NCI-H2196 (cell line): ENCODE data around the gene IL21R.
A peak's percentile ranks its signal among the peaks of the same experiment; 100 is the strongest.
"Not testable (repeated sequence)": the region's sequence is repeated elsewhere in the genome, so short reads cannot be mapped to it uniquely, and the experiment has no call there.

Source experiments
- DNase-seq: peaks from one replicate; lab custom pipeline; 2025; ENCODE audit not compliant: unreplicated experiment; lab: John Stamatoyannopoulos, UW

The IL21R gene

DNA sequence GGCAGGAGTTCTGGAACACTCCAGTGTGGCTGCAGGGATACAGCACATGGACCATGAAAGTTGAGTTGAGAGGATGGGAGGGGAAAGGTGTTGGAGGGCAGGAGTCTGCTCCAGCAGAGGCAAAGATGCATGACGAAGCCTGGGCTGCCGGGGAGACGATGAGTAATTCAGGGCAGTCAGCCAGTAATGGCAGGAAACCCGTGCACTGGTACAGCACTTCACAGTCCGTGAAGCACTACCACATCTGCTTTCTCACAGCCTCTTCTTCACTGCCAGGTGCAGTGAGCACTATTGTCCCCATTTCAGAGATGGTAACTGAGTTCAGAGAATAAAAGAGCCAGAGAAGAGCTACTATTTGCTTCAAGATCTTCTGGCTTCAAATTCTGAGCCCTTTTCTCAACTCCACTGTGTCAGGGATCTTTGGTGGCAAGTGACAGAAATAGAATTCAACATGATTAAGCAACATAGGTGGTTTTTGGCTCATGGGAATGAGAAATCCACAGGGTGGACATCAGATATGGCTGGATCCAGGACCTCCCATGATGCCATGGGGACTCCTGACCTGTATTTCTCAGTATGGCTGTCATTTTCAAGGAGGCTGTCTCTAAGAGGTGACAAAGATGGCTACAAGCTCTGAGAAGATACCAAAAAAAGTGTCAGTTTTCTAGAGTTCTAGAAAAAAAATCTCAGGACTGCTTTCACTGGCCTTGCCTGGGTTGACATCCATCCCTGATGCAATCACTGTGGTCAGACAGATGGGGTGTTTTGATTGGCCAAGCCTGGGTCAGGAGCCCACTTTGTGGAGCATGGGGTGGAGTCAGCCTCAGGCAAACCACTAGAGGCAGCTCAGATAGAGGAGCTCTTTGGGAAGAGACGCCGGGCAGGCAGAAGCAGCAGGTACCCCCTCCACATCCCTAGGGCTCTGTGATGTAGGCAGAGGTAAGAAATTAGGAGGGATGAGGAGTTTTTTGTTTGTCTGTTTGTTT, 24.7 kb downstream of the IL21R start:
- peak; percentile 79 for DNase-seq

DNA sequence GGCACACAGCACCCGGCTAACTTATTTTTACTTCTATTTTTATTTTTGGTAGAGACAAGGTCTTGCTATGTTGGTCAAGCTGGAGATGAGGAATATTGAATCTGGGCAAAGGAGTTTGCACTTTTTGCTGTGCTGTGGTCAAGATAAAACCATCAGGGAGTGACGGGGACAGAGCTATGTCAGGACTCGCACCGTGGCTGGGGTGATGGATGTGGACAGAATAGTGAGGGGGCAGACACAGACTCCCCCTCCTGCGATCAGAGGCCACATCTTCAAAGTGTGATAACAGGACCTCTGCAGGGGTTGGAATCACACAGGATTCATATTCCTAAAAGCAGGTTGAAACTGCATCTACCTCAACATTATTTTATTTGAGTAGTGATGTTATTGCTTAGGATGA, 25.6 kb downstream of the IL21R start:
- DNase-seq, result no peak

DNA sequence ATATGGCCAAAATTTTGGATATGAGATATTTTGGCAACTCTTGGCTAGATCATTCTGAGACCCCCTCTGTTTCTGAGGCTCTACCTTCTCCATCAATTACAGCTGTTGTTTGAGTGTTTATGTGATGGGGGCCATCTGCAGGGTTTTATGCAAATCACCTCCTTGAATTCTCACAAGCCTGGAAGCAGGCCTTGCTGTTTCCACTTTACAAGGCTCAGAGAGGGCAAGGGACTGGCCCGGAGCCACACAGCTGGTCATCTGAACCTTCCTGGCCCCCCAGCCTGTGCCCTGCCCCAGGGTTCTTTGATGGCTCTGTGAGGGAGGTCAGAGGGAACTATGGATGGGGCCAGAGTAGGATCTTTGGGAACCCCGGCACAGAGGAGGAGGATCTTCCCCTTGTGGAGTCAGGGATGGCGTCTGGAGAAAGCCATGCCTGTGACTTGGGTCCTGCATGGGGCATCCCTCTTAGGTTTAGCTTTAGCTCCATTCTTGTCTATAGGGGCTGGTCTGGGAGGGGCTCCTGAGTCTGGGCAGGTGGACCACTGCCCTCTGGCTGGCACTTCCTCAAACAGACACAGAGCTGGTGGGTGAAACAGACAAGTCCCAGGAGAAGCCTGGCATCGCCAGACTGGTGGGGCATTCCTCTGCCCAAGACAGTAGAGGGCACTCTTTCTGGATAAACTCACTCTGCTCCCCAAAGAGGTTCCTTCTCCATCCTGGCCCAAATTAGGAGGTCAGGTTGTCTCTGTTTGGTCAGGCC, 26.2 kb downstream of the IL21R start:
- DNase-seq, result no peak

DNA sequence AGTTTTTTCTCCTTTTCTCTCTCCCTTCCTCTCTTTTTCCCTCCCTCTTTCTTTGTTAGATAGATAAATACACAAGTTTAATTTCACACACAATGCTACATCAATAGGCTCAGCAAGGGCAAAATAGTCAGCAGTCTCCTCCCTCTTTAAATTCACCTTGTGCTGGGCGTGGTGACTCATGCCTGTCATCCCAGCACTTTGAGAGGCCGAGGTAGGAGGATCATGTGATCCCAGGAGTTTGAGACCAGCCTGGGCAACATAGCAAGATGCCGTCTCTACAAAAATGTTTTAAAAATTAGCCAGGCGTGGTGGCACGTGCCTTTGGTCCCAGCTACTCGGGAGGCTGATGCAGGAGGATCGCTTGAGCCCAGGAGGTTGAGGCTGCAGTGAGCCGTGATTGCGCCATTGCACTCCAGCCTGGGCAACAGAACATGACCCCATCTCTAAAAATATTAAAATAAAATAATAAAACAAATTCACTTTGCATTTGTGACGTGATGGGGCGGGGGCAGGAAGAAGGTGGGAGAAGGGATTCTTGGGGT, 27.4 kb downstream of the IL21R start:
- no peak for DNase-seq

DNA sequence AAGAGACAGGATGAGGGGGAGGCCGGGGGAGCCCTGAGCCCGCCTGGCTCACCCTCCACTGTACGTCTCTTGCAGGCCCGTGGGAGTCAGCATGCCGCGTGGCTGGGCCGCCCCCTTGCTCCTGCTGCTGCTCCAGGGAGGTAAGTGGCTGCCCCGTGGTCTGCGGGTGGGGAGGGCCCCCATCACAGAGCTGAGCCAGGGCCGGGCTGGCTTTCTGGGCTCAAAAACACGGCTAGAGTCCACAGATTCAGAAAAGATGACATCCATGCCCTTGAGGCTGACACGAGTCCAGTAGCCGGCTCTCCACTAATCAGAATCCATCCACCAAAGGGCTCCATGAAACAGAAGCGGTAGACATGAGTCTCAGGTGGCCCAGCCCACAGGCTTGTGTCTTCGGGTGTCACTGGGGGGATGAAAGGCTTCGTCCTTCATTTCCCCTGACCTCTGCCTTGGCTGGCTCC, 28.0 kb downstream of the IL21R start:
- DNase-seq, result no peak

DNA sequence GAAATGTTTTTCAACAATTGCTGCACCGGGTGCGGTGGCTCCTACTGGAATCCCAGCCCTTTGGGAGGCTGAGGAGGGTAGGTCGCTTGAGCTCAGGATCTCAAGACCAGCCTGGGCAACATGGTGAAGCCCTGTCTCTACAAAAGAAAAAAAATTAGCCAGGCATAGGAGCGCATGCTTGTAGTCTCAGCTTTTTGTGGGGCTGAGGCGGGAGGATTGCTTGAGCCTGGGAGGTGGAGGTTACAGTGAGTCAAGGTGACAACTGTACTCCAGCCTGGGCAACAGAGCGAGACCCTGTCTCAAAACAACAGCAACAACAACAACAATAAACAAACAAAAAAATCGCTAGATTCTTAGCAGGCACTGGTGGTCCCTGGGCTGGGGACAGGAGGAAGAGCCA, 28.5 kb downstream of the IL21R start:
- DNase-seq, result no peak

DNA sequence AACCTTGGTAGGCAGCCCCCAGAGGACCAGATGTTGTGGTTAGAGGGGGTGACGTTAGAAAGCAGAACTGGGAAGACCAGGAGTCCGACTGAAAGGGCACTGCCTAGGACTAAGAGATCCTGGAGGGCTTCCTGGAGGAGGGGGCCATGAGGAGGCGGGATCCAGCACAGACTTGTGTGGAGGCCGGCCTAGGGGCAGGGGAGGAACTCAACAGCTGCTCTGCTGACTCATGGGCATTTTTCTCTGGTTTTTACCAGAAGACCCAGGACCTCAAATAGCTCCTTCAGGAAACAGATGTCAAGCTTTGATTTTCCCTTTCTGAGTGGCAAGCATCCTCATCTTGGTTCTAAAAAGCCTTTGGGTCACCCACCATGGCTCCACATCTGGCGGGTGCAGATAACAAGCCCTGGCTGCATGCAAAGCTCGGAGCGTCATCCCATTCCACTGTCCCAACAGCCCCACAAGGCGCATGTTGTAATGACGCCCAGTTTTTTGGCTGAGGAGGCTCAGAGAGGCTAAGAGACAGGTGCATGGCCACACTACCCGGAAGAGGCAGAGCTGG, 29.0 kb downstream of the IL21R start:
- DNase-seq, result no peak

DNA sequence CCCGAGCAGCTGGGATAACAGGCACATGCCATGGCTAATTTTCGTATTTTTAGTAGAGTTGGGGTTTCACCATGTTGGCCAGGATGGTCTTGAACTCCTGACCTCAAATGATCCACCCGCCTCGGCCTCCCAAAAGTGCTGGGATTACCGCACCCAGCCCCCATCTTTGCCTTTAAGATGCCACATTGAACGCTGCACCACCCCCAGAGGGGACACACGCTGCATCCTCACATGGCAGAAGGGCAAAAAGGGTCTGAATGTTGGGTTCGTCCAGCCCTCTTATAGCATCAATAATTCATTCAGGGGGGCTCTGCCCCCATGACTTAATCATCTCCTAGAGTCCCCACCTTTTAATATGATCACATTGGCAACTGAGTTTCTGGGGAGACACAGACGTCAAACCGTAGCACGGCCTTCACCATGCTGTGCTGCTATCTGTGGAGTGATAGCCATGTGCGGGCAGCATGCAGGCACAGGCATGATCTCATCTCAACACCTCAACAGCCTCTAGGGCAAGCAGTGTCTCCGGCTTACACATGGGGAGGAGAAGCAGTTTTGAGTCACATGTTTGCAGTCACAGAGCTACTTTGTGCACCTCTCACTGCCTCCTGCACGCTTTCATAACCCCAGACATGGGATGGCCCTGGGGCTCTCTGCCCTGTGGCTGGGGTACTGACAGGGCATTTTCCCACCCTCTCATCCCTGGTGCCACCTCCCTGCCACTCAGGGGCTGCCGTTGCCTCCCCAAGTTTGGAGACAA, 30.0 kb downstream of the IL21R start:
- no peak for DNase-seq

DNA sequence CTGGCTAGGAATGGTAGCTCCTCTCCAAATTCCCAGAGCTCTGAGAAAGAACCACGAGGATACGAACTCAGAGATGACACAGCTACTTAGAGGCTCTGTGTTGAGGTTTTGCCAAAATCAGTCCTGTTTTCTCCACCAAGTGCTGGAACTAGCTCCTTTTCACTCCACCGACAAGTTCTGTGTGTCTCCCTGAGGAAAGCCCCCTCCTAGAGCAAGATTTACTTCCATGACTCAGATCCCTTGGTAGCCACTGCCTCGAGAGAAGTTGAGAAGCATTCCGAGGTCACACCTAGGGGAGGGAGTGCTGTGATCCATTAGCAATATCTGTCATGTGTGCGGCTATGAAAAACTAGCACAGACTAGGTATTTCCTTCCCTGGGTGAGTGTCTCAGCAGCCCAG, 30.6 kb downstream of the IL21R start:
- DNase-seq, result no peak

DNA sequence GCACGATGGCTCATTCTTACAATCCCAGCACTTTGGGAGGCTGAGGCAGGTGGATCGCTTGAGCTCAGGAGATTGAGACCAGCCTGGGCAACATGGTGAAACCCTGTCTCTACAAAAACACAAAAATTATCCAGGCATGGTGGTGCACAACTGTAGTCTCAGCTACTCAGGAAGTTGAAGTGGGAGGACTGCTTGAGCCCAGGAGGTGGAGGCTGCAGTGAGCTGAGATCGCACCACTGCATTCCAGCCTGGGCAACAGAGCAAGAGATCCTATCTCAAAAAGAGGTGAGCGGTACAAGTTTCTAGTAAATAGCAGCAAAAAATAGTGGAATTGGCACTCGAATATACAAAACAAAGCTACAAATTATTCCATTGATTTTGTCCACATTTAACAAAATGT, 31.2 kb downstream of the IL21R start:
- DNase-seq, result not testable (repeated sequence)

DNA sequence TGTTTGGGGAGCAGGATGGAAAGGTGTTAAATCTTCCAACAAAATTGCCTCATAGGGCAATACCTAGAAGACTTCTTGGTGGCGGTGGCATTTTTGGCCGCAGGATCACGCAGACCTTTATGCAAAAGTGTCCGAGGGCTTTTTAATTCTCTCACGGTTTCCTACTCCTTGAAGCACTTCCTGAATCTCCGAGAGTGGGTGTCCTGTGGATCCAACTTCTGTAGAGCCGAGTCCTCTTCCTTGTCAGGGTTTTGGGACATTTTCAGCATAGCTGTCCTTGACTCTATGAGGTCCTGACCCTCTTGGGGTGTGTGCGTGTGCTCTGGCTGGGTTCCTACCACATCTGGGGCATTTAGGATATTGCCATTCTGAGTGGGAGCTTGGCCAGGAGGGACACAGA, 31.7 kb downstream of the IL21R start:
- DNase-seq, result no peak

DNA sequence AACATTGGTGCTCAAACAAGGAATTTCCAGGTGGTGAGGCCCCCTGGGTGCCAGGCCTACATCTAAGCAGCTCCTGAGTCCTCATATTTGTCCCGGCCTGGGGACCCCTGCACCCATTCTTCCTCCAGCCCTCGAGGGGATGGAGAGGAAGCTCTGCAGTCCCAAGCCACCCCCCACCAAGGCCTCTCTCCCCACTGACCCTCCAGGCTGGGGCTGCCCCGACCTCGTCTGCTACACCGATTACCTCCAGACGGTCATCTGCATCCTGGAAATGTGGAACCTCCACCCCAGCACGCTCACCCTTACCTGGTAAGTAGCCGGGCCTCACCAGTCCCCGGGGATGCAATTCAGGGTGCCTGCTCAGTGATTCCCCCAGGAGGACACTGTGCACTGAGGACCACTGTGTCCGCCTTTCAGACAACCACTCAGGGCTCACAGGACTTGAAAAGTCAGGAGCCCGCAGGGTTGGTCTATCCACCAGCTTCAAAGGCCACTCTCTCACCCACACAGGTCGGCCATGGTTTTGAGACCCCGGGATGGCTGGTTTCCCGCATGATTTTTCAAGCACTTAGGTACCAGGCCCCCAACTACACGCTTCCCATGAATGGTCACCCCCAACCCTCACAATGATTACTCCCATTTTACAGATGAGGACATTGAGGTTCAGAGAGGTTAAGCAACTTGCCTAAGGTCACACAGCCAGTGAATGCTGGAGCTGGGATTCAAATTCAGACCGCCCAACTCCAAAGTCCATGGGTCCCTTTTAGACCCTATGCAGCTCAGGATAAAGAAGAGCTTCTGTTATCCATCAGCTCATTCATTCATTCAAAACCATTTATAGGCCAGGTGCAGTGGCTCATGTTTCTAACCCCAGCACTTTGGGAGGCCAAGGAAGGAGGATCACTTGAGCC, 32.4 kb downstream of the IL21R start:
- DNase-seq, result no peak

DNA sequence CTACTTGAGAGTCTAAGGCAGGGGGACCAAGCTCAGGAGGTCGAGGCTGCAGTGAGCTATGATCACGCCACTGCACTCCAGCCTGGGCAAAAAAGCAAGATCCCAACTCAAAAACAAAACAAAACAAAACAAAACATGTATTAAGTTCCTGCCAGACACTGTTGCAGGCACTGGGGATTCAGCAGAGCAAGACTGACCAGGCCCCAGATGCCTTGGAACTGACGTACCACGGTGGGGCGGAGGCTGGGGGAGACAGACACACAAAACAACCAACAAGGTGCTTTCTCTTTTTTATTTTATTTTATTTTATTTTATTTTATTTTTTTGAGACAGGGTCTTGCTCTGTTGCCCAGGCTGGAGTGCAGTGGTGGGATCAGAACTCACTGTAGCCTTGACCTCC, 33.2 kb downstream of the IL21R start:
- not testable (repeated sequence) for DNase-seq

DNA sequence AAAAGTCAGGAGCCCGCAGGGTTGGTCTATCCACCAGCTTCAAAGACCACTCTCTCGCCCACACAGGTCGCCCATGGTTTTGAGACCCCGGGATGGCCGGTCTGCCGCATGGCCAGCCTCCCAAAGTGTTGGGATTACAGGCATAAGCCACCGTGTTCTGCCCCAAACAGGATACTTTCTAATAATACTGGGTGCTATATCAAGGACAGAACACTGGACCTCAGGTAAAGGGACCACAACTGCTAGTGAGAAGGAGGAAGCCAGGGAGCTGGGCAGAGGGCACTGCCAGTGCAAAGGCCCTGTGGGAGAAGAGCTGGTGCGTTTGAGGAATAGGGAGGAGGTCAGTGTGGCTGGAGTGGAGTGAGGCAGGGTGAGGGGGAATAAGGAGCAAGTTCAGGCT, 34.1 kb downstream of the IL21R start:
- no peak for DNase-seq

DNA sequence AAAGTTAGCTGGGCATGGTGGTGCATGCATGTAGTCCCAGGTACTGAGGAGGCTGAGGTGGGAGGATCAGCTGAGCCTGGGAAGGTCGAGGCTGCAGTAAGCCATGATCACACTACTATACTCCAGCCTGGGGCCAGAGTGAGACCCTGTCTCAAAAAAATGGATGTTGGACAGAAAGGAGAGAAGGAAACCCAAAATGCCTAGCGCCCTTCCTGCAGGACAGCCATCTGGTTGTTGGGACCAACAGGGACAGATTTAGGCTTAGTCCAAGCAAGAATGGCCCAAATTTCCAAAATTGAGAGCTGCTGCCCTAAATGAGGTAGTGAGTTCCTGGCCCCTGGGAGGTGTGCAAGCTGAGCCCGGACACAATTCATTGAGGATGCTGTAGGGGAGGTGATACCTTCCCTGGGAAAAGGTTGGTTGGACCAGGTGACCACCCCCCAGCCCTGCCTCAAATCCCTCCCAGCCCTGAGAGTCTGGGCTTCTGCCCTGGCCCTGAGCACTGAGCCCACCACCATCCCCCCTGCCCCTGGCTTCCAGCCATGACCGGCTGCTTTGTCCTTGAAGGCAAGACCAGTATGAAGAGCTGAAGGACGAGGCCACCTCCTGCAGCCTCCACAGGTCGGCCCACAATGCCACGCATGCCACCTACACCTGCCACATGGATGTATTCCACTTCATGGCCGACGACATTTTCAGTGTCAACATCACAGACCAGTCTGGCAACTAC, 35.1 kb downstream of the IL21R start:
- DNase-seq, result no peak

DNA sequence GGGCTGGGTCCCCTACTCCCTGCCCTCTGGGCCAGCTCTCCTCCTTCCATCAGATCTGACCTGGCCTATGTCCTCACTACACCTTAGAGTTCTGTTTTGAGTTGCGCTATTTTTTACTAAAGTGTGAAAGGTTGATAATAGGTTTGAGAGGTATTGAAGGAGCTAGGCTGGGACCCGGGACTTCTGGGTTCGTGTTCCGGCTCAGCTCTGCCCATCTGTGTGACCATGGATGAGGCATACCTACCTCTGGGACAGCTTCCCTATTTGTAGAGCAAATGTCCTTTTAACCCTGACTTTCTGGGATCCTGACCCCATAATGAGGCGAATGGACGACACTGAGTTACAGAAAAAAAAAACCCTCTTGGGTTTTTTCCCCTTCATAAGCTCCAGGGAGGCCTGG, 36.0 kb downstream of the IL21R start:
- no peak for DNase-seq

DNA sequence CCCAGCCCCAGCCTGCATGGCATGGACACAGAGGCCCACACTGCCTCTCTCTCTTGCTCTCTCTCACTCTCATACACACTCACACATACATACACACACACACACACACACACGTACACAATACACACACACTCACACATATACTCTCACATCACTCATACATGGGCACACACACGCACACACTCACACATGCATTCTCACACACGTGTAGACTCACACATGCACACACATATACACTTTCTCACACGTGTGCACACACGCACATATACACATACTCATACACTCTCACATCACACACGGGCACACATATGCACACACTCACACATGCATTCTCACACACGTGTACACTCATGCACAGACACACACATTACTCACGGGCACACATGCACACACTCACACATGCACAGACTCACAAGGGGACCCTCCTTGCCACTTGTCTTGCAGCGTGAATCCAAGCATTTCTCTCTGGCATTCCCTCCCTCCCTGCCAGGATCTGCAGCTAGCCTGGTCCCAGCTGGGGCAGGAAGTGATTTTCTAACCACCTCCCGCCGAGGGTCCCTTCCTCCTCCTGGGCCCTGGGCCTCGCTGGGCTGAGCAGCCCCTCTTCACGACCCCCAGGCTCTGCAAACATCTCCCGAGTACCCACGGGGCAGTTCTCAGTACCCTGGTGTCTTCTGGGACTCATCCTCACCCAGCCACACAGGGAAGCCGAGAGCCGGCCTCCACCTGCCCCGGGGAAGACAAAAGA, 37.5 kb downstream of the IL21R start:
- DNase-seq, result no peak

DNA sequence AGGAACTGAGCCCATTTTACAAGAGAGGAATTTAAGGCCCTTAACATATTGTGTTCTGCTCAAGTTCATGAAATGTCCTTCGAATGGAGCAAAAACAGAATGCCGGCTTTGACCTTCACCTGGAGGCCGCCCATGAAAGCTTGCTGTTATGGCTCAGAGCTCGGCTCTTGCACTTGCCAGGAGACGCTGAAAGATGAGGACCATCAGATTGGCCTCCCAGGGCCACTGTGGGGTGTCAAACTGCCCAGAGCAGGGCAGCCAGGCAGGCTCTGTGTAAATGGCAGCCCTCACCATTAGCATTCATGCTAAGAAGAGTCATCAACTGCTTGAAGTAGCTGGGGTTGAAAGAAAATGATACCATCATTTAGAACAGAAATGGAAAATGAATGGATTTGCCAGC, 39.3 kb downstream of the IL21R start:
- no peak for DNase-seq
